GM18907 (cell line): Measurements from ENCODE around the gene SHLD2.
"Not testable (repeated sequence)": the region's sequence is repeated elsewhere in the genome, so short reads cannot be mapped to it uniquely, and the experiment has no call there.

ENCODE experiments used
- ATAC-seq: cut with Tn5 transposase; IDR thresholded peaks from one replicate; pipeline ENCODE4 v1.9.1; 2021; ENCODE audit warnings: mild to moderate bottlenecking, moderate library complexity; ENCODE audit not compliant: unreplicated experiment

SHLD2 gene

DNA sequence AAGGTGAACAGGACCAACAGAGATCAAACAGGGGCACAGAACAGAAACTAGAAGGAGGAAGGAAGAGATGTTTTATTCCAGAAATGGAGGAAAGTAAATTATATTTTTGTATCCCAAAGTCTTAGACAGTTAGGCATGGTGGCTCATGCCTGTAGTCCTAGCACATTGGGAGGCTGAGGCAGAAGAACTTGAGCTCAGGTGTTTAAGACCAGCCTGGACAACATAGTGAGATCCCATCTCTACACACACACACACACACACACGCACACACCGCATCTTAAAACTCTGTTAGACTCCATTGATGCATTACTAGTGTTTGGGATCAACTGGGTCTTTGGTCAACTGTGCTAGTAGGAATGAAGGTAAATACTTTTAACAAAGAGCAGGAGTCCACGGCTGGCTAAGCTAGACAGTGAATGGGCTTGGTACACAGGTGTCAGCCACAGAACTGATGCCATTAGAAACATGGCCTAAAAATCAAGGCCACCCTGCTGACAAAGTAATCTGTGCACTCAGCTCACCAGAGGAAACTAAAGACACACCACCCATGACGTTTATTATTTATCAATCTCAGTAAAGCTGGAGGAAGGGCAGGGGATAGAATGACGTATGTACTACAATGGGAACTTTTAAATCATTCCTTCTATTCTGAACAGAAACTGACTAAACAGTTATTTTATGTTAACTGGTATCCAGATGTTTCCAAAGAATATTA lies 11.3 kb upstream of the SHLD2 start:
- ATAC-seq = peak; percentile 55

DNA sequence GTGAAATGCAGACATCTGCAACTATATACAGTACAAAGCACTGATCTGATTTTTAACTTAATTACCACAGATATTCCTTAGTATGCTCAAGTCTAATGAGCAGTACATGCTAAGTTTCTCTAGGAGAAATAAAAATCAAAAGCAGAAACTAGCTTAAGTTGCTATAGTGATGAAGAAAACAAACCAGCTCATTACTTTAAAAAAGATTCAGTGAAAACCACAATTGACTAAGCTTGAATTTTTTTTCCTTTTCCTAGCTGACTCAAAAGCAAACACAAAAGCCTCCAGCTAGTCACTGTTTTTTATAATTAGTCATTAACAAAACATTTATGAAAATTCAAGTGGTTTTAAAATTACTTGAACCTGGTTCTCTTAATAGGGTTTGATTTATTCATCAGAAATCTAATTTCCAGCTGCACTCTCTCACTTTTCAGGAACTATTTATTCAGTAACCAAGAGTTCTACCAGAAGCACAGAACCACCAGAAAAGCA lies 10.7 kb upstream of the SHLD2 start:
- ATAC-seq = peak; percentile 74

- ATAC-seq = no peak
Measured at GRCh38 chr10:87085537-87085936, 9.5 kb upstream of the SHLD2 start.

DNA sequence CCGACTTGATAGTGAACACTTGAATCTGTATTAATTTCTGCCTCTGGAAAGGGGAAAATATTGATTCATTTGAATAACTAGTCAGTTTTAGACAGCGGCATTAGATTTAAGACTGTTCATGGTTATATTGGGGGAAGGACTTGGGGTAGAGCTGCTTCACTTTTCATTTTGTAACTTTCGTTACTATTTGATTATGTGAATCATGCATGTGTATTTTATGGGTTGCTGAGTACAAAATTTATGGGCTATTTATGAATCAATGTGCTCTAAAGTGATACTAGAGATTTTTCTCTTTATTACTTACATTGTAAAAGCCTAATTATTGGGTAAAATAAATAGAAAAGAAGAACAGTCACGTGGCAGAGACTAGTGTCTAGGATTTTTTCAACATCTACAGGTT lies 5.3 kb upstream of the SHLD2 start:
- no peak for ATAC-seq

DNA sequence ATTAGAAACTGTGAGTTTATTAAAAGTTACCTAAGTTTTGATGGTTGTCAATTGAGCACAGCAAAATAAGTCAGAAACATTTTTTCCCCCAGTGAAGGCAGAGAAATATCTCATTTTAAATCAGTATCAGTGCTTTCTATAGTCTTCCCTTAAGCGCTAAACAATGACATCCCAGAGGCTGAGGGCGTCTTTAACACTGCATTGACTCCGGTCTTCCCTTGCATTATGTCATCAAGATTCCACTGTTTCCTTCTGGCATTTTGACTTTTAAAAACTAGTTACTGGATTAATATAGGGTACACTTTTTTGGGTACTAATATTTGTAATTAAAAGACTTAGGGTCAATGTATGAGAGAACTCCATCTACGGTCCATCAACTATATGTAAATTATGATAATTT lies 4.2 kb upstream of the SHLD2 start:
- no peak for ATAC-seq

GRCh38 chr10:87092376-87092860 lies 2.6 kb upstream of the SHLD2 start:
- ATAC-seq = no peak

DNA sequence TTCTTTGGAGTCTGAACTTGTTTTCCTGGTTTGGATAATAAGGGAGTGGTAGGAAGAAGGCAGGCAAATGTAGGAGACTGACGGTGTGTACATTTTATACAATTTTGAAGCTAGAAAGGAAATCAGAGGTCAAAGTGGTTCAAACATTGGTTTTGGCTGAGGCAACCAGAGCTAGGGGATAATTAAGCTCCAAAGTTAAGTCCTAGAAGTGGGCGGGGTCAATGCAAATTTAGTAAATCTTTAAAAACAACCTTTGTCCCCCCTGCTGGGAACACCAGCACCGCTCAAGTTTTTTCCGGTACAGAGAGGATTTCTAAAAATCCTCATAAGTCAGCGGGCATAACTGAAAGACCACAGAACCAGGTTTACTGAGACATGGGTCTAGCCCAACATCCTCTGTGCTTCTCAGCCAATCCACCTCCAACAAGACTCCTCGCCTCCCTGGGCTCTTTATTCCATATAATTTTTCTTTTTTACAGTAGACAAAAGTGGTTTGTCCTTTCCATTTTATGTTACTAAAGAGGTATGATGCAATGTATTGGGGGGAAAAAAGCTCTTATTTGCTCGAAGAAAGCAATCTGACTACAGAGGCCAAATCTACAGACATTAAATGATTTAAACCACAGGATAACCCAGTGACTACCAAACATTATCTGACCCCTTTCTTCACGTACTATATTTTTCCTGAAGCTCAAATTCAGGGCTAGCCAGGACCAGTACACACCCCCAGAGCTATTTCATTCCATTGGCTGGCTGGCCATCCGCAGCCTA lies 2.0 kb upstream of the SHLD2 start:
- peak; percentile 17 for ATAC-seq

DNA sequence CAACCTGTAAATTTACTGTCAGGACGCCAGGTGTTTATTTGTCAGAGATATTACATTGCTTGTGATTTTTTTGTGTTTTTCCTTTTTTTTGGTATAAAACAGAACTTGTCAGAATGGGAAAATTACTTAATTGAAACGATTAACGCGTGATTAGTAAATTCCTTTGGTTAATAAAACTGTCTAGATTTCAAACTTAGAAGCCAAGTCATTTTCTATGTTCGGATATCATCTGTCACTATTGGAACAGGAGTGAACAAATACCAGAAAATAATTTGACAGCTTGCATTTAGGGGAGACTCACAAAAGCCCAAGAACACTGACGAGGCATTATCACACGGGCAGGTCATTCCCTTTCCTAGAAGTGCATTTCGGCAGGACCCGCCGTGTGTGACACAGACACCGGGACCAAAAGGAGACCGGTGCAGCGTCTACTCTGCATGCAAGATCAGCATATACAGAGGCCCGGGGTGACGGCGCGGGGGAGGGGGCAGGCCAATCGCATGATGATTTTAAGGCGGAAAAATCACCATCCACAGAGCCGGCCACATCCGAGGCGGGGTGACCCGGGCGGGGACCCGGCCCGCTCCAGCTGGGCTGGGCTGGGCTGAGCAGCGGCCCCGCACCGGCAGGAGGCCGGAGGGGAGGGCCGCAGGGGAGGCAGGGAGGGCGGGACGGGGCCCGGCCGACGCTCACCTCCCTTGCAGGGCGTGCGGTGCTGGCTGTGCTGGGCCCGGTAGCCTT lies 1.2 kb upstream of the SHLD2 start:
- peak; percentile 37 for ATAC-seq

DNA sequence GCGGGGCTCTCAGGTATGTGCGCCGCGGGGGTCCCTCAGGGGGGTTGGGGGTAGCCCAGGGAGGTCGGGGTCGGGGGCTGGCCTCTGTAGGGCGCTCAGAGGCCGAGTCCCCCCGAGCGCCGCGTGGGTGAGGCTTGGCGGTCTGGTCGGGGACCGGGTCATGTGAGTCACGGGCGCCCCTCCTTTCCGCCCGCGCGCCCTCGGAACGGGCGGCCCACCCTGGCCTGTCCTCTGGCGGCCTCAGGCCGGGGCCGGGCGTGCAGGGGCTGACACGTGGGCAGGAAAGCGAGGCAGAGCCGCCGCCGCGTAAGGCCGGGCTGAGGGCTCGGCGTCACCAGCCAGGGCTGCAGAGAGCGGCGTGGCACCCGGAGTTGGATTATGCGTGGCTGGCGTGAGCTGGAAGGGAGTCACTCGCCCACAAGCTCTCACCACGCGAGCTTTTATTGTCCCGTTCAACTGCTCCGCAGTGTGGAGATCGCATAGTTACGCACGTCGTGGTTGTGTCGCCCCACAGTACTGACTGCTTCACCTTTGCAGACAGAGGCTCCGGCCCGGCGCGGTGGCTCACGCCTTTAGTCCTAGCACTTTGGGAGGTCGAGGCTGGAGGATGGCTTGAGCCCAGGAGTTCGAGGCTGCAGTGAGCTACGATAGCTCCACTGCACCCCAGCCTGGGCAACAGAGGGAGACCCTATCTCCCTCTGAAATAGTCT lies 385 bp downstream of the SHLD2 start:
- ATAC-seq = peak; percentile 56

GRCh38 chr10:87101996-87102395 lies 7.0 kb downstream of the SHLD2 start:
- ATAC-seq = no peak

GRCh38 chr10:87104727-87105126 lies 9.7 kb downstream of the SHLD2 start:
- ATAC-seq = not testable (repeated sequence)

- ATAC-seq = no peak
Measured at GRCh38 chr10:87105446-87106124, 10.6 kb downstream of the SHLD2 start.

DNA sequence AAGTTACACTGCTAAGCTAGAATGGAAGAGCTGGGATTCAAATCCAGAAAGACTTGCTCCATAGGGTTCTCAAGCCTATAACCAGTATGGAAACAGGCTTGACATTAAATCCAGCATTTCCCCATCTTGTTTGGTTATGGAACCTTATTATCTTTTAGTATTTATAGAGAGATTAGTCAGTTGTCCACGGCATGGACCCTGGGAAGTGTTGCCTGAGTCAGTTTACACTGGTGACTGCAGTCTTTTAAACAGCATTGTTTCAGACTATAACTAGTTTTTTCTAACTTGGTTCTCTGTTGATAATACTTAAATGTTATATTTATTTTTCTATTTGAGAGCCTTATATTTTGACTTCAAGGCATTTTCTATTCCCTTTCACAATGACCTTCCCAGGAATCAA lies 23.1 kb downstream of the SHLD2 start:
- not testable (repeated sequence) for ATAC-seq

- ATAC-seq = not testable (repeated sequence)
Measured at GRCh38 chr10:87119029-87119428, 24.0 kb downstream of the SHLD2 start.

GRCh38 chr10:87123351-87123750 lies 28.3 kb downstream of the SHLD2 start:
- ATAC-seq = not testable (repeated sequence)

DNA sequence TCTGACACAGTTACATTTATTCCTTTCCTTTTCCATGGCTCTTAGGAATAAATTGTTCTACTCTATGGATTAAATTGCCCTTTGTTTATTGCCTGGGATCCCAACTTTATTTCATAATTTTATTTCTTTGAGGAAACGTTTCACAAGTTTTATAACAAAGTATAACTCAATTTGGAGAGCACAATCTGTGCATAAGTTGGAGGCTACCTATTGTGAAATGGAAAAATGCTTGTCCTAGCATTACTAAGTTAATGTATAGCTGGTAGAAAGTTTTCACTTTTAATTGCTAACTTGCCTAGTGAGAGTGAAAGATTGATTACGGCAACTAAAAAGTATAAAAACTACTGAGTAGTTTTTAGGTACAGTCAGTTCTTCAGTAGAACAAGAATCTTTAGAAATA lies 32.0 kb downstream of the SHLD2 start:
- not testable (repeated sequence) for ATAC-seq

- ATAC-seq = not testable (repeated sequence)
Measured at GRCh38 chr10:87127607-87128156, 32.7 kb downstream of the SHLD2 start.

DNA sequence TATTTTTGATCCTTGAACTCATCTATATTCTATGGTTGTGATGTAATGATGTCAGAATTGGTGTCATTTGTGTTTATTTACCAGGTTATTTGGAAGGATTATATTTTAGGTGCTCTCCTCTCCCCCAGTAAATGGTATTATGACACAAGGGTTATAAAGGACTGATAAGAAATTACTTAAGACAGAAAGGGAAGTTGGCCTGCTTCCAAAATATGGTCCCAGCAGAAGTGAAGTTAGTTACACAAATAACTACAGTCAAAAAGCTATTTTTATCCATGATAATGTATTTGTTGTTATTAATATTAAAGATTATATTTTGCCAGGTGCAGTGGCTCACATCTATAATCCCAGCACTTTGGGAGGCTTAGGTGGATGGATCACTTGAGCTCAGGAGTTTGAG lies 37.2 kb downstream of the SHLD2 start:
- ATAC-seq = not testable (repeated sequence)

- not testable (repeated sequence) for ATAC-seq
Measured at GRCh38 chr10:87133936-87134335, 38.9 kb downstream of the SHLD2 start.

- ATAC-seq = not testable (repeated sequence)
Measured at GRCh38 chr10:87134440-87134839, 39.4 kb downstream of the SHLD2 start.
